ENCODE measurements around the gene HOXA5.

The HOXA5 gene

DNA sequence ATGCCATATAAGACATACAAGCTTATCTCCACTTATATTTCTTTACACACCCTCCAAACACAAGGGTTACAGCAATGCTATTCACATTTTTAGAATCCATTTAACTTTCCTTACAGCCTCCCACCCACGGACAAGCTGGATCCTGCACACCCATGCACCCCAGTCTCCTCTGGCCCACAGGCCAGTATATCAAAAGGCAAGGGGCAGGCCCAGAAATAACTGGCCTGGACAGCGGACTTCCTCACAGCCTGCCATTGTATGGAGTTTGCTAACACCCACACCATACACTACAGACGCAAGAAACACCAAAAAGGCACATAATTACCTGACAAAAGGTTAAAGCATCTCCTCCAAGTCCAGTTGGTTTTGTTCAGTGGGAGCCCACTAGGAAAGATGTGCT, 24.9 kb downstream of the HOXA5 start:
- no peak for DNase-seq (ENCODE audit: low read depth)

DNA sequence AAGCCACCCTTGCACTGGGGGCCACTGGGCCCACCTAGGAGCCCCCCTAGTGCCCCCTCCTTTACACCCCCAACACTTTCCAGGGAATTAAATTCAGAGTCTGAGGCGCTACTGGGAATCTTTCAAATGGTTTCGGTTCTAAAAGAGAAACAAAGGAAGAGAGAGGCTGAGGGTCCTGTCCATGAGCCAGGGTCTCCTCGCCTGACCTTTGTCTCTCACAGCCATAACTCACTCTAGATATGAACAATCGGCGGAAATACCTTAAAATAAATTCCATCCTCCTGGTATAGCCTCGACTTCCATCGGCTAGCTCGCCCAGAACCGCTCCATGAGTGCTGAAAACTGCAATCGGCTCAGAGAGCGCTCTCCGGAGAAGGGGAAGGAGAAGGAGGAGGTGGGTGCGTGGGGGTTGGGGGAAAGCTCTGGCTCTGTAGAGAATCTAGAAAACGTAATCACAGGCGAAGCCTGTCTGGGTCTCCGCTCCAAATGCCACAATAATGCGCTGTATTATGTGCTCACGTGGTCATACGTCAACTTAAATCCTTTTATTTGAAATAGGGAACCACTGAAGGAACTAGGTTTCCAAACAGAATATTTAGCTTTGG, 25.5 kb downstream of the HOXA5 start:
- DNase-seq (ENCODE audit: low read depth), result no peak

DNA sequence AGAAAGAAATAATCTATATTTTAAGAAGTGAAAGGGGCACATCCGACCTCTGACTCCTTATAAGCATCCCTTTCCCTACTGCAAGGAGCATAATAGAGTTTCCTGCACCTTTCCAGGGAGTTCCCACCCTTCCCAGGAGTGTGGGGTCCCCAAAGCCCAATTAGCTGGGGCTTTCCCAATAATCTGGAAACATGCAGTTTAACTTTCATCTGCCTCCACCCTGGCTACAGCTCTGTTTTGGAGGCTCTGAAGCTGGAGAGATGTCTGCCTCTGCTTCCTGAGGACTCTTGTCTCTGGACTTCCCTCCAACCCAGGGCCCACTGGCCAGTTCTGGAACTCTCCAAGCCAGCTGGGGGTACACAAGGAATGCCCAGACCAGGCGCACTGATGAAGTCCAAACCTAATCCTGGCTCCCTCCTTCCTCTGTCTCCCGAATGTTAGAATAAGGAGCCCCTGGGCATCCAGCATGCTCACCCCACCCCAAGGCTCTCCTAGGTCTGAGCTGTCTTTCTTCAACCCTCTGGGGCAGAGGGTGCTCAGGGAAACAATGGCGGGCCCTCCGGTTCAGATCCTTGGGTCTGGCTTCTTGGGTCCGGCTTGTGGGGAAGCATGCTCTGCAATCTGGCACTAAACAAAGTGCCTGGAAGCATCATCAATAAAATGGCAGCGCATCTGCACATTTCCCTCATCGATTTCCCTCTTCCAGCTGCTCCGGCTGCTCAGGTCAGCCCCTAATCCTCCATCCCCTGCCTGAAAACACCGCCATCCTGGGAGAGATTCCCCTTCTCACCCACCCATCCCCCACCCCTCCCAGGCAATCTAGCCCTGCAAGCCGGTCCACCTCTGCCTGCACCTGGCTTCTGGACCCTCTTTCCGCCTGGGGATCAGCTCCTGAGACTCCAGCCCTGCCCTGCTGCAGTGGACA, 26.3 kb downstream of the HOXA5 start:
- DNase-seq (ENCODE audit: low read depth), result no peak

DNA sequence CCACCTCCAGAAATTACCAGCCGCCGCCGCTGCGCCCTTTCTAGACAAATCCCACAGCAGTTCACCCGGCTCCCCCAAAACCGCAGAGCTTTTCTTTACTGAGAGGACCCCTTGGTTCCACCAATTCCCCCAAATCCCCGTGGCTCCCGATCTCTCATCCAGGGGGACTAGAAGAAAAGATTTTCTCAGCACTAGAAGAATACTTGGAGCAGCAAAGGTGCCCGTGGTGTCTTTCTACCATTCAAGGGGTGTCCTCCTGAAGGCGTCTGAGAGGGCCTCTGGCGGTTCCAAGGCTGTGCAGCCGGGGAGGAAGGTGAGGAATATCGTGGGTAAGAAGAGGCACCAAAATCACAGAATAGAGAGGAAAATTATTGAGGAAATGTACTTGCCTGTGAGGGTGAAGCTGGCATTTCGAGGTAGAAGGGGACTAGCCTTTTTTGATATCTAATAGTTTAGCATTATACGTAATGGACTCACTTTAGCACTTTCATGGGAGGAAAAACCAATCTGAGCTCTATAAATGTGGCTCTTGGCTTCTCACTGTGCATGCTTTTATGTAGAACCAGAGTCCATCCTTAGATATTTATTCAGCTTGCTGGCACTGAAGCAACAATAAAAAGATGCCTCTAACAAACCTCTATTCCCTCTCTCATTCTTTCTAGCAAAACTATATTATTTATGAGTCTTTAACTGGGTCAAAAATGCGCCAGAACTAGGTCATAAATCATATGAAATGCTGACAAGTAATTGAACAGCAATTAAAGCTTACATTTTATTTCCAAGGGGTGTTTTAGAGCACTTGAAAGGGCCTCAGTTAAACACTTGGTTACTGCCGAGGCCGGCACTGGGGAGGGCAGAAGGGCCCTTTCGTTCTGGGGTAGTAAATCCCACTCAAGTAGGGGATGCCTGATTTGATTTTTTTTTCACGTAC, 27.2 kb downstream of the HOXA5 start:
- no peak for DNase-seq (ENCODE audit: low read depth)

DNA sequence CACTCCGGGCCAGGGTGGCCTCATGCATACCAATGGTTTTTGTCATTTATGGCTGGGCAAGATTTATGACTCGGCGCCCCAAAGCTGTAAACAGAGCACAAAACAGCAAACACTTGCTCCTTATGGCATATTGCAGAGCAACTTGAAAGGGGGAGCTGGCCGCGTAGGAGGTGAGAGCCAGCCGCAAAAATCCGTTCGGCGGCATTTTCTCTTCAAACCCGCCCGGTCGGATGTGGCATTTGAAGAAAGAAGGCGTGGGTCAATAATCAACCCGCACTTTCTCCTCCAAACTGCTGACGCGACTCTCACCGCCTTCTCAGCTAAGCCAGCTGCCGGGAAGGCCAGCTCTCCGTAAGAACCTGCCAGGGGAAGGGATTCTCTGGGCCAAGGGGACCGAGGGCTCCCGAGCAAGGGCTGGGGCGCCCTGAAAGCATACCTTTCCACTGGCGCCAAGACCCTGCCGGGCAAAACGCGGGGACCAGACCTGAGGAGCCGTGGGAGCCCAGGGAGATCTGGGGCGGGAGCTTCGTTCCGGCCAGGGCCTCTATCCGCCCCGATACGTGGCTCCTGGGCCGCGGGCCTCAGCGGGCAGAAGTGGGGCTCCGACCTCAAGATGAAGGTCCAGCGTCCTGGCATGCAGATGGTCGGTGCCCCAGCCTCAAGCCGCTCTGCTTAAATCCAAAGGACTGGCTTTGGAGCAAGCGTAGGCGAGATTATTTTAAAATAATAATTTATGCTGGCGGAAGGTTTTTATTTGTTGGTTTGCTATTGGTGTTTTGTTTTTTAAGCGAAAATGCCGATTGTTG, 28.1 kb downstream of the HOXA5 start:
- DNase-seq (ENCODE audit: low read depth), result no peak

DNA sequence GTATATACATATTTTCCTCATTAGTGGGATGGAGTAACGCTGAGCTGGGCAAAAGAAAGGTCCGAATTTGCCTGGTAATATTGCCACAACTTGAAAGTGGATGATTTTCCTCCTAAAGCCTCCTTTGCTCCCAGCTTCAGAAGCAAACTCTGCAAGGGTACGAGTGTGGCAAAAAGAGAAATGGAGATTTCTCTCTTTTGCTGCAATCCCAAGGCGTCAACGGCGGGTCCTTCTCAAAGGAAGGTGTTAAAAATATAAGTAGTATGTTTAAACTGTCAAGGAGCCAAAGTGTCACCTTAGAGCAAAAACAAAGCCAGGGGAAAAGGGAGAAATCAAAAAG, 28.6 kb downstream of the HOXA5 start:
- DNase-seq (ENCODE audit: low read depth), result no peak

DNA sequence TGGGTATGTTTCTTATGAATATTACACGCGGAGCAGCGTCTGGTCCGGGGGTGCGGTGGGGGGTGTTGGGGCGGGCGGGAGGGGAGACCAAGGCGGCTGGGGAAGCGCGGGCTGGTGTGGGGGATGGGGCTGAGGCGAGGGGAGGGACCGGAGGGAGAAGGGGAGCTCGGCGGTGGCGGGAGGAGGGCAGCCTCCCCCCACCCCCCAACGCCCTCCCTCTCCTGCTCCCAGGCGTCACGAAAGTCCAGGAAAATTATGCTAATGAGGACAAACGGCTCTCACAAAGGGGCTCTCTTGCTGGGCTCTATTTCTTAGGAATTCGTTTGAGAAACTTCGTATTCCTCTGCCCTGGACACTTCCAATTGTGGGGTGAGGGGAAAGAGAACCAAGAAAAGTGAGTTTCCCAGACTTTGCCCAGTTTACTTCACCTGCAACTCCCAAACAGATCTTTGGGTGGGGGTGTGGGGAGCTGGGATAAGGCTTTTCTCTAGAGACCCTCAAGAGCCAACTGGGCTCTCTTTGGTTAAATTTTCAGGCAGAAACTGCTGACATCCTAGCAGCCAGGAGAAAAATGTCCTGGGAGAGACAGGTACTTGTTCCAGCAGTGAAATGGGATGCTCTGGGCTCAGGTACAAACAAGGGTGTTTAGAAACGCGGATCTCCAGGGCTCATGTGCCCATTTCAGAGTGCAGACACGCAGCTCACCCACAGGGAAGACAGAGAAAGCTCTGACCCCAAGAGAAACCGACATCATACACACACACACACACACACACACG, 29.3 kb downstream of the HOXA5 start:
- no peak for DNase-seq (ENCODE audit: low read depth)

DNA sequence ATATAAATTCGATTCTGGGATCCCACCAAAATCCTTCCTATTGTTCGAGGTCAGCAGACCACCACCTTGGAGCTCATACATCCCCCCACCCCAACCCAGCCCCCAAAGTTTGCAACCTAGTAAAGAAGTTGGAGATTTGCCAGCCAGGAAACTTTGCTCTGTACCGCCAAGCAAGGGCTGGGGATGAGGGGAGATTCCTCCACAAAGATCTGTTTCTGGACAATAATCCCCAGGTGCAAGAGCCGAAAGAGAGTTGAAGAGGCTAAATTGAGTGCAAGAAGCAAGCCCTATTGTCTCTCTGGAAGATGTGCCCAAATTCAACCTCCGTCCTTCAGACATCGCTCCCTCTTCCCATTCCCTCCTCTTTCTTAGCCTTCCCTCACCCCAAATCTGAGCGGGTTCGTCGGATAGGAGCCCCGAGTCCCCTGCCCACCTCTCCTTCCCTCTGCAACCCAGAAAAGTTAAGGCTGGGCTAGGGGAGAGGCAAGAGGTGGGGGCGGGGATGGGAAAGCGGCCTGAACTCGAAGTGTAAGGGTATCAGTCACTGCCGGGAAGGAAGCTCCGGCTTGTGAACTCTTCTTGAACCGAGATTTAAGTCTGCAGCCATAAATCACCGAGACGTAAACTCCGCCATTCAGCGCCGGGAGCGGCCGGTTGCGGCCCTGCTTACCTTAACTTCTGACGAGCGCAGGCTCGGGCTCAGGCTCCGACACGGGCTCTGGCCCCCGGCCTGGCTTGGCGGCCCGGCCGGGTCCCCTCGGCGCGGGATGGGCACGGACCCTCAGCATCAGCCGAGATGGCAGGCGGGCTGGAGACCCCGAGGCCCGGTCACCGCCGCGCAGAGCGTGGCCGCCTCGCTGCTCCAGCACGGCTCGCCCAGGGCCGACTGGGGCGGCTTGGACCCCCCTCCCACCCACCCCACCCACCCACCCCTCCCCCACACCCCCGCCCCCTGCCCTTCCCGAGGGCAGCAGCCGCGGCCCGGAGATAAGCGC, 30.2 kb downstream of the HOXA5 start:
- DNase-seq (ENCODE audit: low read depth), result no peak

DNA sequence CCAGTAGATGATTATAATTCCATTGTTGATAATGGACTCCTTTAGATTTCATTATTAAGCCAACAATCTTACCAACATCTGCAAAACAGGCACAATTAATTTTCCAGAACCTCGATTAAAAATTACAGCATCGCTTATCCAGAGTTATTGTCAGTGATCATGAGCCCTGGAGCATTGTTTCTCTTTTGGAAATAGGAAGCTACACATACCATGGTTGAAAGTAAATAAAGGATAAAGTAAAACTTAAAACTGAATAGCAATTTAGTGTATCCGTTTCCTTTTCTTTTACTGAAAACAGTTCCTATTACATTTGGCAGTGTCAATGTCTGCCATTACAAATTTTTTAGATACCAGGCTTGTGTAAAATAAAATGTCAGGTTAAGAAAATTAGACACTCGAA, 31.1 kb downstream of the HOXA5 start:
- DNase-seq (ENCODE audit: low read depth), result no peak

DNA sequence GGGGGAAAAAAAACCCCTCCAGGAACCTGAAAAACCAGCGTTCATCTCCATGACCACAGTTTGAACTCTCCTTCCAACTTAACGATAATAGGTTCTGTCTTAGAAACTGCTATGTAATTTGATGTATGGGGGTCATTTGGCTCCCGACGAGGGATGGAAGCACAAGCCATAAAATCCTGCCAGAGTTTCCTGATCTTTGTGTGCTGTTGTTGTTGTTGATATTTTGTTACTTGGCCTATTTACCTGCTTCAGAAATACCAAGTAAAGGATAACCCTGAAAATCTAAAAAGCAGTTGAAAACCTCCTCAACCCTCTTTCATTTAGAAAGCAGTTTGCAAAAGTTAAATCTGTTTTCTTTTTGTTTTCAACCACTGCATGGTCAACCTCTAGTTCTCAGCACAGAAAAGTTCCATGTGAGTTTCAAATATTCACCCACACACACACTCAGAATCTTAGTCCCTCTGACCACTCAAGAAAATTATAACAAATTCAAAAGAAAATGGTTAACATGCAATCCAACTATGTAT, 31.7 kb downstream of the HOXA5 start:
- DNase-seq (ENCODE audit: low read depth), result no peak

DNA sequence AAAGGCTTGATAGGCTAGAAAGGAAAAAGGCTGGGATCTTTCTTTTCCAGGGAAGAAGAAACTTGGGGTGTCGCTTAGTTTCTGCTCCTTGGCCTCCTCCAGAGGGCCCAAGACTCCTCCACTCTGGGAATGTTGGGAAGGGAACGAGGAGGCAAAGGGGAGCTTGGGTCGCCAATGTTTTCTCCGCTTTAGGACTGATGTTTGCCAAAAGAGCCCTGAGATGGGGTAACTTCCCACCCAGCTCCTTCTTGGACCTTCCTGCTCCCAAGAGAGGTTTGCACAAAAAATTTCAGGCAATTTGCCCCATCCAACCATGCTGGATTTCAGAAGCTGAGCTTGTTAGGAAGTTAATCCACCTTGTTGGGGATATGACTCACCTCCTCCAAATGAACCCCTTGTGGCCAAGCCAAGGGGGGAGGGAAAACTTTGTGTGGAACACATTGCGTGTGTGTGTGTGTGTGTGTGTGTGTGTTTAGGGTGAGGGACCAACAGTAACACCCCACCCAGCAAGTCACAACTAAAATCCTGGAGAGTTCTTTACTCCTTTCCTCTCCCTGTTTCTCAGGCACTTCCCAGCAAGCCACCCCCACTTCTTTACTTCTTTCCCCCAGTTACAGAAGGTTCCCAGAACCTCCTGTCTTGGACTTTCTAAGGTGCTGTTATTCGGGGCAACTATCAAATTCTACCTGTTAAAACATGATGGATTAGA, 32.3 kb downstream of the HOXA5 start:
- DNase-seq (ENCODE audit: low read depth), result no peak

DNA sequence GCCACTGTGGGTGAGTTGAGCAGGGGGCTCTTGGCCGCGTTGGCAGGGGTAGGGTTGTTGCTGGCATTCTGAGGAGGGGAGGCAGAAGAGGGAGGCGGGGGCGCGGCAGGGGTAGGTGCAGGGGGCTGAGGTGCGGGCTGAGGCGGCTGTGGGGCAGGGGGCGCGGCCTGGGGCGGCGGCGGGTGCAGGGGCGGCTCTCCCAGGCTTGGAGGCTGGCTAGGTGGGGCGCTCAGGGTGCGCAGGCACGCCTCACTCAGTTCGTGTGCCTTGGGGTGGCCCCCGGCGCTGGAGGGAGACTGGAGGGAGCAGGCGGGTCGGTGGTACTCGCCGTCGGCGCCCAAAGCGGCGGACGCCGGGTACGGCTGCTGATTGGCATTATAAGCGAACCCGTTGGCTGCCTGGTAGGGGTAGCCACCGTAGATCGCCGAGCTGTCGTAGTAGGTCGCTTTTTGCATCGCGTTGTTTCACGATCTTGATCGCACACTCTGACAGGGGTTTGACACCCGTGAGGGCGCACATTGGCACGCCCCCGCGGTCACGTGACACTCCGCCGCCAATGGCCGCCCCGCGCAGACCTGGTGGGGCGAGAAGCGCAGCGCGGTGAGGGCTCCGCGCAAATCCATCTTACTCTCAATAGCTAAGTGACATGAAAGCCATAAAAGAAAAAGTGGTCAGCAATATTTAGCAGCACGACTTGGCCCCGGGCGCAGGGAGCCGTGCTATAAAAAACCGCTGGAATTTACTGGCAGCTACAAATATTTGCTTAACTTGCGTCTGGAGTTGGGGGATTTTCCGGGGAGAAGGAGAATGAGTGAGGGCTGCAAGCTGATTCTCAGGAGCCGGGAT, 33.1 kb downstream of the HOXA5 start:
- no peak for DNase-seq (ENCODE audit: low read depth)

DNA sequence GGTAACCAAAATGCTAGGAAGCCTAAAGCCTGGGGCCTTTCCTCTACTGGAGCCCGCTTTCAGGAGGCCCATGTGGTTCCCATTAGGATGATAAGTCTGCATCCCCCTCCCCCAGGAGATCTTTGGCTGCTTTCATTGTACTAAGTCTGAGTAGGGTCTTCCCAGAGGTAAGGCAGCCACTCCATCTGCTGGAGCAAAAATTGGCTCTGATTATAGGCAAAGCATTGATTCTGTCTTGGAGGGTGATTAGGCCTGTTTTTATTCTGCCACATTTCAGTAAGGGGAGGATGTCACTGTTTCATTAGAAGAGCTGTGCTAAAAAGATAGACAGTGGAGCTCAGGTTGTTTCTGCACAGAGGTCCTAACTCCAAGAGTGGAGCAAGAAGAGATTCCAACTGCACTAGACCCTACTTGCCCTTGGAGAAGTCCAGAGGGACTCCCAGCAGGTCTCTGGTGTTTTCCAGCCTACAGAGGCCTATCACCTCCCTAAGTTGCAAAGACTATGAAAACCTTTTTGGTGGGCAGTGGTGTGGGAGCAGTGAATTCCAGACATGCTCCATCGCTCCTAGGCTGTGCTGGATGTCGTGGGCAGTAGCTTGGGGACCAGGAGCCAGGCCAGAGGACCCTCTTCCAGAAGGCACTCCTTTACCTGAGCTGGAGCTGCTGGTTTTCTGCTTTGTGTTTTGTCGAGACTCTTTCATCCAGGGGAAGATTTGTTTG, 33.9 kb downstream of the HOXA5 start:
- DNase-seq (ENCODE audit: low read depth), result no peak

DNA sequence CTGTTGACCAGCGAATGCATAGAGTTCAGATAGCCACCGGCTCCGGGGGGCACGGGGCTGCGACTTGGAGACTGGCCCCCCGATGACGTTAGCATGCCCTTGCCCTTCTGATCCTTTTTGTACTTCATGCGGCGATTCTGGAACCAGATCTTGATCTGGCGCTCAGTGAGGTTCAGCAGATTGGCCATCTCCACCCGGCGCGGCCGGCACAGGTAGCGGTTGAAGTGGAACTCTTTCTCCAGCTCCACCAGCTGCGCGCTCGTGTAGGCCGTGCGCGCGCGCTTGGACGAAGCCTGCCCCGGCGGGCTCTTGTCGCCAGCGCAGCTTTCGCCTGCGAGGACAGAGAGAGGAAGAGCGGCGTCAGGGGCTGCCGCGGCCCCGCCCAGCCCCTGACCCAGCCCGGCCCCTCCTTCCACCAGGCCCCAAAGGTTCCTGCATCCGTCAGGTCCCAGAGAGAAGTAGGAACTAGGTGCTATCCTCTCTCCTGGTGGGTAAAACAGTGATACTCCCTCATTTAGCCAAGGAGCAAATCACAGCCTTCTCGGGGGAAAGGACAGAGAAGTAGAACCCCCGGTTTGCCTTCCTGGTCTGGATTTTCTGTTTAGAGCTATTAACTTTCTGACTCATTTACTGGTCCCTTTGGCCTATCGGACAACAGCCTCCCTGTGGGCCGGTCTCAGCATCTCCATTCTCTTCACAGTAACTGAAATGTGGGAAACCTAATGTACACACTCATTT, 34.9 kb downstream of the HOXA5 start:
- DNase-seq (ENCODE audit: low read depth), result no peak

DNA sequence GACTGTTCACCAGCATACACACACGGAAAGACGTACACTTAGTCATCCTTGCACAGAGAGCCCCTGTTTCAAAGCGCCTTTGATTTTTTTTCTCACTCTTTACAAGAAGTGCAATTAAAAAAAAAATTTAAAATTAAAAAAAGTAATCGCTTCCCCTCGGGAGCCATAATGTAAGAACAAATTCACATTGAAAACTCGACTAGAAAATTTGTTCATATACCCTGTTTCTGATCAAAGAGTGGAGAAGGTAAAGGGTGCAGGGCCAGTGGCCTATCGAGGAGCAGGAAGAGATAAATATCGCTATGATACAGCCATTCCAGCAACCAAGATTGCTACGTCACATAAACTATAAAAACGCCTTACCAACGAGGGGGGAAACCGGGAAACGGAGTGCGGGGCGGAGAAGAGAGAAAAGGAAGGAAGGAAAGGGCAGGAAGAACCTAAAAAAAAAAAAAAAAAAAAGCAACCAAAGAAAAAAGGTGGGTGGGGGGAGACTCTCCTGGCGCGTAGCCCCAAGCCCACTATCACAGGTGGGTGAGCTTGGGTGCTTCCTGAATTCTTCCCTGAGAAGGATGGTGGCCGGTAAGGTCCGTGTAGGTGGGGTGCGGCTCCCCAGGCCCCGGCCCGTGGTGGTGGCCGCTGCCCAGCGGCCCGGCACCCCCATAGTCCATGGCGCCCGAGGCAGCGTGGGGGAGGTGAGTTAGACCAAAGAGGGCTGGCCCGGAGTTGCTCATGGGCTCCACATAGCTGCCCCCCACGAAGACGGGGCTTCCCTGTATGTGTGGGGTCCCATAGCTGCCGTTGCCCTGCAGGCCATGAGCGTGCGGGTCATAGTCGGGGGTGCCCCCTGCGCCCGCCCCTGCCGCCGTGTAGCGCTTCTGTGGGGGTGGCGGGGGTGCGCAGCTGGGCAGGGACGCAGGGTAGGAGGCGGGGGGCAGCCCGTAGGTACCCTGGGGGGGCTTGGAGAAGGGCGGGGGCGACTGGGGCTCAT, 35.8 kb downstream of the HOXA5 start:
- DNase-seq (ENCODE audit: low read depth), result no peak

All from activated gamma-delta T cell treated with anti-CD3 and anti-CD28 coated beads, Interleukin-2, amount 50 U/mL, for 16 hours (primary cell).